ENCODE results near the gene SLC10A7.

SLC10A7 gene

GRCh38 chr4:146490106-146490505 lies 31.6 kb downstream of the SLC10A7 start:
- DNase-seq = no peak

GRCh38 chr4:146488495-146489174 lies 33.1 kb downstream of the SLC10A7 start:
- DNase-seq = no peak

- no peak for DNase-seq
Measured at GRCh38 chr4:146486565-146486964, 35.2 kb downstream of the SLC10A7 start.

- no peak for DNase-seq
Measured at GRCh38 chr4:146485968-146486367, 35.8 kb downstream of the SLC10A7 start.

- no peak for DNase-seq
Measured at GRCh38 chr4:146482788-146483187, 39.0 kb downstream of the SLC10A7 start.

- DNase-seq = no peak
Measured at GRCh38 chr4:146481246-146481645, 40.5 kb downstream of the SLC10A7 start.

GRCh38 chr4:146478009-146478408 lies 43.7 kb downstream of the SLC10A7 start:
- no peak for DNase-seq

- DNase-seq = no peak
Measured at GRCh38 chr4:146477054-146477453, 44.7 kb downstream of the SLC10A7 start.

- no peak for DNase-seq
Measured at GRCh38 chr4:146472404-146472803, 49.3 kb downstream of the SLC10A7 start.

- DNase-seq = no peak
Measured at GRCh38 chr4:146470604-146471003, 51.1 kb downstream of the SLC10A7 start.

- DNase-seq = no peak
Measured at GRCh38 chr4:146469022-146469421, 52.7 kb downstream of the SLC10A7 start.

- no peak for DNase-seq
Measured at GRCh38 chr4:146465628-146466027, 56.1 kb downstream of the SLC10A7 start.

GRCh38 chr4:146462251-146462650 lies 59.5 kb downstream of the SLC10A7 start:
- DNase-seq = no peak

GRCh38 chr4:146458594-146458993 lies 63.1 kb downstream of the SLC10A7 start:
- DNase-seq = no peak

GRCh38 chr4:146456681-146457080 lies 65.1 kb downstream of the SLC10A7 start:
- no peak for DNase-seq

- DNase-seq = no peak
Measured at GRCh38 chr4:146453181-146453807, 68.4 kb downstream of the SLC10A7 start.

- no peak for DNase-seq
Measured at GRCh38 chr4:146450524-146450923, 71.2 kb downstream of the SLC10A7 start.

- DNase-seq = no peak
Measured at GRCh38 chr4:146446555-146446954, 75.2 kb downstream of the SLC10A7 start.

- DNase-seq = no peak
Measured at GRCh38 chr4:146445198-146446150, 76.3 kb downstream of the SLC10A7 start.

- DNase-seq = no peak
Measured at GRCh38 chr4:146443525-146443924, 78.2 kb downstream of the SLC10A7 start.

GRCh38 chr4:146442801-146443200 lies 78.9 kb downstream of the SLC10A7 start:
- DNase-seq = no peak

GRCh38 chr4:146439999-146440398 lies 81.7 kb downstream of the SLC10A7 start:
- no peak for DNase-seq

- DNase-seq = no peak
Measured at GRCh38 chr4:146439437-146439836, 82.3 kb downstream of the SLC10A7 start.

GRCh38 chr4:146437778-146438177 lies 84.0 kb downstream of the SLC10A7 start:
- DNase-seq = no peak
